ENCODE results near the gene CYP24A1. TPM values are rescaled to one million over a fixed set of nuclear protein-coding genes. Genes with fewer than 3 reads are reported as not detected.

Gene CYP24A1
- total RNA-seq, 4 donors from 2014 or later, result 0.10 to 0.71 (median 0.69) TPM; not detected in 1

GRCh38 chr20:54116550-54117235, 57.1 kb downstream of the CYP24A1 start:
- TF ChIP-seq POLR2A (IDR thresholded peaks at IDR 0.05), result no peak
- no peak overlapping the region for H3K4me3 ChIP-seq (ENCODE audit: low read depth, poor library complexity, severe bottlenecking)
- WGBS, 2 donors, result 89 to 90% methylated on average over 4 of the region's 4 CpGs
- intact Hi-C loops (cut with DNase I; ENCODE audit: low total_unique reads), result no loop called here
- no peak for DNase-seq (ENCODE audit: low spot score in 2 of 2)

GRCh38 chr20:54115172-54115854, 58.5 kb downstream of the CYP24A1 start:
- no peak for TF ChIP-seq CTCF (IDR thresholded peaks at IDR 0.05)
- no peak for TF ChIP-seq POLR2A (IDR thresholded peaks at IDR 0.05)
- 65 to 76% methylated on average over 15 of the region's 15 CpGs for WGBS, 2 donors
- H3K4me3 ChIP-seq (ENCODE audit: low read depth, poor library complexity, severe bottlenecking), result no peak overlapping the region
- intact Hi-C loops (cut with DNase I; ENCODE audit: low total_unique reads), result no loop called here
- DNase-seq (ENCODE audit: low spot score in 2 of 2), result no peak

GRCh38 chr20:54114109-54114508, 59.7 kb downstream of the CYP24A1 start:
- DNase-seq (ENCODE audit: low spot score in 2 of 2), result no peak
- intact Hi-C loops (cut with DNase I; ENCODE audit: low total_unique reads), result no loop called here
- no peak overlapping the region for H3K4me3 ChIP-seq (ENCODE audit: low read depth, poor library complexity, severe bottlenecking)
- WGBS, 2 donors, result 63 to 74% methylated on average over 2 of the region's 2 CpGs
- TF ChIP-seq POLR2A (IDR thresholded peaks at IDR 0.05) (no peak), CTCF (IDR thresholded peaks at IDR 0.05) (no peak)

- no peak overlapping the region for H3K4me3 ChIP-seq (ENCODE audit: low read depth, poor library complexity, severe bottlenecking)
- TF ChIP-seq CTCF (IDR thresholded peaks at IDR 0.05) (no peak), POLR2A (IDR thresholded peaks at IDR 0.05) (no peak)
- intact Hi-C loops (cut with DNase I; ENCODE audit: low total_unique reads), result no loop called here
- DNase-seq (ENCODE audit: low spot score in 2 of 2), result no peak
- WGBS, 2 donors, result 49 to 56% methylated on average over 2 of the region's 2 CpGs
Observed at GRCh38 chr20:54113566-54113965, 60.2 kb downstream of the CYP24A1 start.

- no peak overlapping the region for H3K4me3 ChIP-seq (ENCODE audit: low read depth, poor library complexity, severe bottlenecking)
- WGBS, 2 donors, result 56 to 67% methylated on average over 4 of the region's 4 CpGs
- peak in 1 of 2 donors; percentile 40 for DNase-seq (ENCODE audit: low spot score in 2 of 2)
- intact Hi-C loops (cut with DNase I; ENCODE audit: low total_unique reads), result no loop called here
- TF ChIP-seq POLR2A (IDR thresholded peaks at IDR 0.05), result no peak
- no peak for TF ChIP-seq CTCF (IDR thresholded peaks at IDR 0.05)
Observed at GRCh38 chr20:54112221-54112884, 61.4 kb downstream of the CYP24A1 start.

GRCh38 chr20:54111460-54111859, 62.3 kb downstream of the CYP24A1 start:
- H3K4me3 ChIP-seq (ENCODE audit: low read depth, poor library complexity, severe bottlenecking), result no peak overlapping the region
- intact Hi-C loops (cut with DNase I; ENCODE audit: low total_unique reads), result no loop called here
- DNase-seq (ENCODE audit: low spot score in 2 of 2), result no peak
- no peak for TF ChIP-seq POLR2A (IDR thresholded peaks at IDR 0.05)
- TF ChIP-seq CTCF (IDR thresholded peaks at IDR 0.05), result no peak
- WGBS, 2 donors, result 90 to 95% methylated on average over 2 of the region's 2 CpGs
